IMR-90 (cell line): ENCODE data around the gene NTM.

Source experiments
- CEBPB ChIP-seq: IDR thresholded peaks from 2 replicates; pipeline ENCODE4 v1.6.1; 2012; ENCODE audit warnings: low read depth, low read length, improper control_type of control experiment
- CHD1 ChIP-seq: IDR thresholded peaks from 2 replicates; pipeline ENCODE4 v1.6.1; 2012; ENCODE audit warnings: low read depth, low read length, improper control_type of control experiment
- FOS ChIP-seq: fragments of 150-350 bp; IDR thresholded peaks from 2 replicates; pipeline ENCODE4 v1.6.1; 2016; ENCODE audit warnings: low read depth, low read length
- MAZ ChIP-seq: IDR thresholded peaks from 2 replicates; pipeline ENCODE4 v1.6.1; 2012; ENCODE audit warnings: low read depth, mild to moderate bottlenecking, low read length, improper control_type of control experiment, moderate library complexity, borderline replicate concordance
- MXI1 ChIP-seq: IDR thresholded peaks from 2 replicates; pipeline ENCODE4 v1.6.1; 2012; ENCODE audit warnings: low read depth, mild to moderate bottlenecking, low read length, moderate library complexity, borderline replicate concordance
- POLR2A ChIP-seq: IDR thresholded peaks from 2 replicates; pipeline ENCODE4 v1.6.1; 2012; ENCODE audit warnings: mild to moderate bottlenecking, low read depth, low read length
- RAD21 ChIP-seq: IDR thresholded peaks from 2 replicates; pipeline ENCODE4 v1.6.1; 2012; ENCODE audit warnings: low read length, improper control_type of control experiment
- RFX5 ChIP-seq: IDR thresholded peaks from 2 replicates; pipeline ENCODE4 v1.8.0; 2012; ENCODE audit warnings: low read depth, mild to moderate bottlenecking, low read length, moderate library complexity
- SMC3 ChIP-seq: fragments of 150-350 bp; IDR thresholded peaks from 2 replicates; pipeline ENCODE4 v1.6.1; 2016; ENCODE audit warnings: low read depth, mild to moderate bottlenecking, antibody characterized with exemption, low read length, moderate library complexity
- TF ChIP-seq, protein P1 (sequence below): conservative IDR thresholded peaks from 2 replicates; pipeline ENCODE4 v1.5.1; 2012; ENCODE audit warnings: mild to moderate bottlenecking, low read depth, low read length, improper control_type of control experiment
- TF ChIP-seq, protein P2 (sequence below): fragments of 150-350 bp; IDR thresholded peaks from 2 replicates; pipeline ENCODE4 v1.6.1; 2016; ENCODE audit warnings: low read depth, mild to moderate bottlenecking, low read length, moderate library complexity, borderline replicate concordance

DNA sequence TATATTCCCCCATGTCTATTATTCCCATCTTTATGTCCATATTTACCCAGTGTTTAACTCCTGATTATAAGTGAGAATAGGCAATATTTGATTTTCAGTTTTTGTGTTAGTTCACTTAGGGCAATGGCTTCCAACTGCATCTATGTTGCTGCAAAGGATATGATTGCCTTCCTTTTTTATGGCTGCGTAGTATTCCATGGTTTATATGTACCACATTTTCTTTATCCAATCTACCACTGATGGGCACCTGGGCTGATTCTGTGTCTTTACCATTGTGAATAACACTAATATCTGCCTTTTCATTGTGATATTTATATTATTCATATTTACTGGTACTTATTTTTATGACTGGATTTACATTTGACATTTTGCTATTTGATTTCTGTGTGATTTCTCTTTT, 649.6 kb downstream of the NTM start:
- TF ChIP-seq POLR2A (no peak), CEBPB (no peak), FOS (no peak), MXI1 (no peak), SMC3 (no peak), RAD21 (no peak), RFX5 (no peak), MAZ (no peak), CHD1 (no peak)
- TF ChIP-seq, protein P1, sequence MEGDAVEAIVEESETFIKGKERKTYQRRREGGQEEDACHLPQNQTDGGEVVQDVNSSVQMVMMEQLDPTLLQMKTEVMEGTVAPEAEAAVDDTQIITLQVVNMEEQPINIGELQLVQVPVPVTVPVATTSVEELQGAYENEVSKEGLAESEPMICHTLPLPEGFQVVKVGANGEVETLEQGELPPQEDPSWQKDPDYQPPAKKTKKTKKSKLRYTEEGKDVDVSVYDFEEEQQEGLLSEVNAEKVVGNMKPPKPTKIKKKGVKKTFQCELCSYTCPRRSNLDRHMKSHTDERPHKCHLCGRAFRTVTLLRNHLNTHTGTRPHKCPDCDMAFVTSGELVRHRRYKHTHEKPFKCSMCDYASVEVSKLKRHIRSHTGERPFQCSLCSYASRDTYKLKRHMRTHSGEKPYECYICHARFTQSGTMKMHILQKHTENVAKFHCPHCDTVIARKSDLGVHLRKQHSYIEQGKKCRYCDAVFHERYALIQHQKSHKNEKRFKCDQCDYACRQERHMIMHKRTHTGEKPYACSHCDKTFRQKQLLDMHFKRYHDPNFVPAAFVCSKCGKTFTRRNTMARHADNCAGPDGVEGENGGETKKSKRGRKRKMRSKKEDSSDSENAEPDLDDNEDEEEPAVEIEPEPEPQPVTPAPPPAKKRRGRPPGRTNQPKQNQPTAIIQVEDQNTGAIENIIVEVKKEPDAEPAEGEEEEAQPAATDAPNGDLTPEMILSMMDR = no peak
- TF ChIP-seq, protein P2, sequence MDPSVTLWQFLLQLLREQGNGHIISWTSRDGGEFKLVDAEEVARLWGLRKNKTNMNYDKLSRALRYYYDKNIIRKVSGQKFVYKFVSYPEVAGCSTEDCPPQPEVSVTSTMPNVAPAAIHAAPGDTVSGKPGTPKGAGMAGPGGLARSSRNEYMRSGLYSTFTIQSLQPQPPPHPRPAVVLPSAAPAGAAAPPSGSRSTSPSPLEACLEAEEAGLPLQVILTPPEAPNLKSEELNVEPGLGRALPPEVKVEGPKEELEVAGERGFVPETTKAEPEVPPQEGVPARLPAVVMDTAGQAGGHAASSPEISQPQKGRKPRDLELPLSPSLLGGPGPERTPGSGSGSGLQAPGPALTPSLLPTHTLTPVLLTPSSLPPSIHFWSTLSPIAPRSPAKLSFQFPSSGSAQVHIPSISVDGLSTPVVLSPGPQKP = no peak
